Coronary artery (tissue), 2 donors: ENCODE measurements around the gene PBX2.

Source experiments
- DNase-seq: peaks from one replicate; pipeline ENCODE4 v3.0.0-alpha.2; 2017; ENCODE audit warnings: low spot score
- H3K27ac ChIP-seq, 2 donors: fragments of 200-600 bp; sonication (generic); one replicate each; pipeline ENCODE4 v1.5.1; 2016 to 2019
- H3K4me3 ChIP-seq: fragments of 200-600 bp; sonication (generic); 2 replicates; pipeline ENCODE4 v1.5.1; 2016; ENCODE audit warnings: mild to moderate bottlenecking, moderate library complexity
- TF ChIP-seq, protein P1 (sequence below): fragments of 200-600 bp; sonication (generic); IDR thresholded peaks from one replicate; pipeline ENCODE4 v1.5.1; 2019; ENCODE audit warnings: antibody characterized with exemption

Gene PBX2, protein sequence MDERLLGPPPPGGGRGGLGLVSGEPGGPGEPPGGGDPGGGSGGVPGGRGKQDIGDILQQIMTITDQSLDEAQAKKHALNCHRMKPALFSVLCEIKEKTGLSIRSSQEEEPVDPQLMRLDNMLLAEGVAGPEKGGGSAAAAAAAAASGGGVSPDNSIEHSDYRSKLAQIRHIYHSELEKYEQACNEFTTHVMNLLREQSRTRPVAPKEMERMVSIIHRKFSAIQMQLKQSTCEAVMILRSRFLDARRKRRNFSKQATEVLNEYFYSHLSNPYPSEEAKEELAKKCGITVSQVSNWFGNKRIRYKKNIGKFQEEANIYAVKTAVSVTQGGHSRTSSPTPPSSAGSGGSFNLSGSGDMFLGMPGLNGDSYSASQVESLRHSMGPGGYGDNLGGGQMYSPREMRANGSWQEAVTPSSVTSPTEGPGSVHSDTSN

DNA sequence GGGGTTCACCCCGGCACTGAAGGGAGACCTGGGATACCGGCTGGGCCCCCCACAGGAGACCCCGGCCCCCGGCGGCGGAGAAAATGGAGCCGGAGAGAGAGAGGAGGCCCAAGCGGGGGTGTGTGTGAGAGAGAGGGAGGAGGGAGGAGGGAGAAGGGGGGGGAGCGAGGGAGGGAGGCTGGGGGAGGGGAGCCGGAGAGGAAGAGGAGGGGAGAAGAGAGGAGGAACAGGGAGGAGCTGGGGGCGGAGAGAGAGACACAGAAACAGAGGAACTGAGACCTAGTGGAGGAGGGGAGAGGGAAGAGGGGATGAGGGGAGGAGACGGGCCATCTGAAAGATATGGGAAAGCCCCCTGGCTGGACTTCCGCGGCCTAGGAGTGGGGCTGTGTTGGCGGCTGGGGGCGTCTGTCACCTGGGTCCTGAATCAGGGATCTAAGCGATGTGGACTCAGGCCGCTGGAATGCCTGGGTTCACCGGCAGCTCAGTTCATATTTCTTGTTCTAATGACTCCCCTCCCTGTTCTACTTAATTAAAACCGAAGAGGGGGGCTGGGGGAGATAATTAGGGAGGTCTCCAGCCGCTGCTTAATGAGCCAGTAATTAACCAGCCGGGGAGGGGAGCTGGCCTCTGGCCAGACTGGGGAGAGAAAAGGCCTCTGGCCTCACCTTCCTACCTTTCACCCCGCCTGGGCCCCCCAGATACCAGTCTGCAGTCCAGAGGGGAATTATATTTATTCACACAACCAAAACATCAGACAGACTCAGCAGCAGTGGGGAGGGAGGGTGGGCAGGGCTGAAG, at the start of gene PBX2:
TSS of gene PBX2 (minus strand) at position 149 of the 798 bp plus-strand sequence. CDS start 287 bp downstream, outside the sequence.
- peak within 1 kb of the TSS; percentile 93 for H3K4me3 ChIP-seq
- TF ChIP-seq, protein P1, sequence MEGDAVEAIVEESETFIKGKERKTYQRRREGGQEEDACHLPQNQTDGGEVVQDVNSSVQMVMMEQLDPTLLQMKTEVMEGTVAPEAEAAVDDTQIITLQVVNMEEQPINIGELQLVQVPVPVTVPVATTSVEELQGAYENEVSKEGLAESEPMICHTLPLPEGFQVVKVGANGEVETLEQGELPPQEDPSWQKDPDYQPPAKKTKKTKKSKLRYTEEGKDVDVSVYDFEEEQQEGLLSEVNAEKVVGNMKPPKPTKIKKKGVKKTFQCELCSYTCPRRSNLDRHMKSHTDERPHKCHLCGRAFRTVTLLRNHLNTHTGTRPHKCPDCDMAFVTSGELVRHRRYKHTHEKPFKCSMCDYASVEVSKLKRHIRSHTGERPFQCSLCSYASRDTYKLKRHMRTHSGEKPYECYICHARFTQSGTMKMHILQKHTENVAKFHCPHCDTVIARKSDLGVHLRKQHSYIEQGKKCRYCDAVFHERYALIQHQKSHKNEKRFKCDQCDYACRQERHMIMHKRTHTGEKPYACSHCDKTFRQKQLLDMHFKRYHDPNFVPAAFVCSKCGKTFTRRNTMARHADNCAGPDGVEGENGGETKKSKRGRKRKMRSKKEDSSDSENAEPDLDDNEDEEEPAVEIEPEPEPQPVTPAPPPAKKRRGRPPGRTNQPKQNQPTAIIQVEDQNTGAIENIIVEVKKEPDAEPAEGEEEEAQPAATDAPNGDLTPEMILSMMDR = no peak

DNA sequence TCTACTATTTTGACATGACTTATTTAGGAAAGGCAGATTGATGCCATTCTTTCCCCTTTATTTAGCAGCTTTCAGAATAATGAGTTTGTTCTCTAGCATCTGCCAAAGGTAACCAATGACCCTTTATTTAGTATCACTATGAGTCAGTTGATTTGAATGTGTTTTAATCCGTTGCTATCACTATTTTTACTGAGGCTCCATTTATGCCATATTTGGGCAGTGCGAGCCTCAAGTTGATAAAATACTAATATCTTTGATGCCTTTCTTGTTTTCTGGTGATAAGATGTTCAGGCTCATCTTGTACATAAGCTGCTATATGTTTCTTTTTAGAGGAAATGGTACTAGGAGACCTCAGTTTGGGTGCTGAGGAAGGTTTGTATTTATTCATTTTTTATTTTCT, 49.5 kb upstream of the PBX2 start:
- Histone ChIP-seq H3K4me3 (no peak overlapping the region), H3K27ac (no peak overlapping the region)
- DNase-seq = no peak
- TF ChIP-seq, protein P1 = no peak

More for the DNA sequence above, at the start of gene PBX2:
- DNase-seq = peak; percentile 96
- peak within 1 kb of the TSS; percentile 98 for H3K27ac ChIP-seq

DNA sequence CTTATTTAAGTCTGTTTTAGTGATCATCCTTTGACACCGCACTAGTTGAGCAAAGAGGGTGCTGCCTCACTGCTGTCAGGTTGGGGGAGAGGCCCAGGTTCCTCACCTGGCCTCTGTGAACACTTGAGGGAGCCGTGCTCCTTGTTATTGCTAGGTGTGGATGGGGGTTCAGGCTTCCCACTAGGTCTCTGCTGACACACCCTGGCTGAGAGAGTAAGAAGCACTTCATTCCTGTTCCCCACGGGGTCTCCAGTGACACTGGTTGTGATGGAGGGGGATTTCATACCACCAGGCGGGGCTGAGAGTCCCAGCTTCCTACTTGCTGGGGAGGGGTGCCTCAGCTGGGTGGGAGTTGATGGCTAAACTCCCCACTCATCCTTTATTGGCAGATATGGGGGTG, 44.9 kb upstream of the PBX2 start:
- TF ChIP-seq, protein P1 = no peak
- peak overlapping the region in 1 of 2 donors; percentile 54 for H3K27ac ChIP-seq
- no peak for DNase-seq
- H3K4me3 ChIP-seq = no peak overlapping the region

DNA sequence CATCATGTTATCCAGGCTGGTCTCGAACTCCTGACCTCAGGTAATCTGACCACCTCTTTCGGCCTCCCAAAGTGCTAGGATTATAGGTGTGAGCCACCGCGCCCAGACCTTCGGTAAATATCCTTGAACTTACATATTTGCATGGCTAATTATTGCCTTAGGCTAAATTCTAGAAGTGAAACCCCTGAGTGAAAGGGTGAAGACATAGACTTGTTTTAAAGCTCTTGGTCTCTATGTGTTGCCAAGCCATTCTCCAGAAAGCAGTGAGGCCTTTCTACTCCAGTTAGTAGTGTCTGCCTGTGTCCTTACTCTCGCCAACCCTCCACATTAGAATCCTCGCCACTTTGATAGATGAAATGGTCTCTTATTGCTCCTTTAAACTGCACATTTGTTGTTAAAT, 36.4 kb upstream of the PBX2 start:
- DNase-seq = no peak

DNA sequence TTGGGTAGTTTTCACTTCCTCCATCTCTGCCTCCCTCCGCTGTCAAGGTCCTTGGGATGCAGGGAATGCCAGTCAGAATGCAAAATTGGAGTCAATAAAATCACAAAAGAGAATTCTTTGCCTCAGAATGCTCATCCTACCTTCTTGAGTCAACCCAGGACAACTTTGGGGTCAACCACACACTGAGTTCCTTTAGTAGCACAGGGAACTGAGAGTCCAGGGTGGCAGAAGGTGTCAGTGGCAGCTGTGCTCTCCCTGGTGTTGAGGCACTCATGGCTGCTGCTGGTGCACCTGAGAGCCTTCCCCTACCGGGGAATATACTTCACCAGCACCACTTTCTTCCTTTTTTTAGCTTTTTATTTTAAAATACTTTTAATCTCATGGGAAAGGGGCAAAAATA, 34.7 kb upstream of the PBX2 start:
- Histone ChIP-seq H3K4me3 (no peak overlapping the region), H3K27ac (peak overlapping the region in 1 of 2 donors; percentile 72)
- DNase-seq = no peak
- TF ChIP-seq, protein P1 = no peak

More for the DNA sequence above, 36.4 kb upstream of the PBX2 start:
- no peak overlapping the region for H3K4me3 ChIP-seq
- H3K27ac ChIP-seq = no peak overlapping the region
- TF ChIP-seq, protein P1 = no peak

DNA sequence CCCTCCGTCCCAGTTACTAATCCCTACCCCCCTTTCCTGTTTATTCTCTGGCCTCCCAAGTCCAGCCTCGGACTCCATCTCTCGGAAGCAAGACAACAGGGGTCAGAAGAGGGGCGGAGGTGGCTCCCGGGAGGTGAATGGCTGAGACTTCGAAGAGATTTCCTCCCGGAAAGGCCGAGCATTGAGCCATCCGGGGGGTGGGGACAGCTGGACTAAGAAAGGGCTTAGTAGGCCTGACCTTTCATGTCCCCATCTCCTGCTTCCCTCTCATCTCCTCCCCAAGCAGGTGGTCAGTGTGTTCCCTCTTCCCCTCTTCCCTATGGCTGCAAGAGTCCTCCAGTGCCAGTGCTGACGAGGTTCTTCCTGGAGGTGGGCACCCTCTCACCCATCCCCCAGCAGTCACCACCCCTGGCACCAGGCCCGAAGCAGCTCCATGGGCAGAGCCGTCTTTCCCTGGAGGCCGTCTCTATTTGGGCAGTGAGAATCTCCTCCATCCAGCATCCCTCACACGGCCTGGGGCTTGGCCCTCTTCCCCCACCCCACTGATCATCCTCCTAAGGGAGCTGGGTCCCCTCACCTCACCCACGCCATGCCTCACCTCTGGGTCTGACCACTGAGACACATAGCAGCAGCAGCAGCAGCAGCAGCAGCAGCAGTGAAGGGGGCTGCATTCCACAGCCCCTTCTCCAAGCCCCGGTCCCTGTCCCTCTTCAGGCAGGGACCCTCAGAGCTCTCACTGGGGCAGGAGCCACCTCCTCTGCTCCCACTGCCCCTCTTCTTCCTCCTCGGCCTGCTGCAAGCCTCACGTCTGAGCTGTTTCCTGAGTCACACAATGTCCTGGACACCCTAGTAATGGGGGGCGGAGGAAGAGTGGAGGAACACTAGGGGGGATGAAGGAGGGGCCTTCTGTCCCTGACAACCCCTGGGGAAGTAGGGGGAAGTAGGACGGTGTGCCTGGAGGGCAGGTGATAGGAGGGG, 33.5 kb upstream of the PBX2 start, which contains the start of gene NOTCH4:
TSS of gene NOTCH4 (minus strand) at position 810 of the 978 bp plus-strand sequence. CDS start at position 671, 139 bp downstream.
- TF ChIP-seq, protein P1 = no peak
- peak within 1 kb of the TSS in 1 of 2 donors; percentile 72 for H3K27ac ChIP-seq
- no peak for DNase-seq
- peak within 1 kb of the TSS; percentile 54 for H3K4me3 ChIP-seq
